HG03280 (cell line): ENCODE measurements around the gene POLA1.

Source experiments
- ATAC-seq: cut with Tn5 transposase; IDR thresholded peaks from one replicate; pipeline ENCODE4 v1.9.1; 2021; ENCODE audit warnings: mild to moderate bottlenecking, moderate library complexity; ENCODE audit not compliant: unreplicated experiment

POLA1 gene

GRCh38 chrX:24961809-24962208, 268.1 kb downstream of the POLA1 start:
- no peak for ATAC-seq

GRCh38 chrX:24963823-24964222, 270.1 kb downstream of the POLA1 start:
- ATAC-seq = no peak

- ATAC-seq = no peak
Measured at GRCh38 chrX:24965372-24965771, 271.7 kb downstream of the POLA1 start.

GRCh38 chrX:24969812-24970211, 276.1 kb downstream of the POLA1 start:
- no peak for ATAC-seq

- no peak for ATAC-seq
Measured at GRCh38 chrX:24979081-24979480, 285.4 kb downstream of the POLA1 start.

- no peak for ATAC-seq
Measured at GRCh38 chrX:24981030-24981429, 287.3 kb downstream of the POLA1 start.

- no peak for ATAC-seq
Measured at GRCh38 chrX:24982306-24982965, 288.7 kb downstream of the POLA1 start.

- ATAC-seq = no peak
Measured at GRCh38 chrX:24983931-24984330, 290.2 kb downstream of the POLA1 start.

GRCh38 chrX:24985120-24985519, 291.4 kb downstream of the POLA1 start:
- no peak for ATAC-seq

GRCh38 chrX:24987731-24988130, 294.0 kb downstream of the POLA1 start:
- ATAC-seq = no peak

GRCh38 chrX:24988314-24988713, 294.6 kb downstream of the POLA1 start:
- no peak for ATAC-seq

GRCh38 chrX:24990535-24990934, 296.8 kb downstream of the POLA1 start:
- ATAC-seq = no peak

- no peak for ATAC-seq
Measured at GRCh38 chrX:24993879-24994278, 300.2 kb downstream of the POLA1 start.

GRCh38 chrX:24996096-24996709, 302.5 kb downstream of the POLA1 start:
- ATAC-seq = no peak

- ATAC-seq = no peak
Measured at GRCh38 chrX:24999511-24999910, 305.8 kb downstream of the POLA1 start.

GRCh38 chrX:25001808-25002660, 308.3 kb downstream of the POLA1 start:
- ATAC-seq = no peak

GRCh38 chrX:25002661-25003020, 308.9 kb downstream of the POLA1 start:
- no peak for ATAC-seq

GRCh38 chrX:25003066-25003849, 309.5 kb downstream of the POLA1 start:
- no peak for ATAC-seq

- no peak for ATAC-seq
Measured at GRCh38 chrX:25004040-25004439, 310.3 kb downstream of the POLA1 start.

- ATAC-seq = no peak
Measured at GRCh38 chrX:25004485-25005032, 310.8 kb downstream of the POLA1 start.

- no peak for ATAC-seq
Measured at GRCh38 chrX:25005034-25005381, 311.3 kb downstream of the POLA1 start.
